ENCODE data around the gene THRA. TPM values are rescaled to one million over a fixed set of nuclear protein-coding genes. Genes with fewer than 3 reads are reported as not detected.

THRA gene
- polyA plus RNA-seq, 1 experiment, result 25.2 TPM

DNA sequence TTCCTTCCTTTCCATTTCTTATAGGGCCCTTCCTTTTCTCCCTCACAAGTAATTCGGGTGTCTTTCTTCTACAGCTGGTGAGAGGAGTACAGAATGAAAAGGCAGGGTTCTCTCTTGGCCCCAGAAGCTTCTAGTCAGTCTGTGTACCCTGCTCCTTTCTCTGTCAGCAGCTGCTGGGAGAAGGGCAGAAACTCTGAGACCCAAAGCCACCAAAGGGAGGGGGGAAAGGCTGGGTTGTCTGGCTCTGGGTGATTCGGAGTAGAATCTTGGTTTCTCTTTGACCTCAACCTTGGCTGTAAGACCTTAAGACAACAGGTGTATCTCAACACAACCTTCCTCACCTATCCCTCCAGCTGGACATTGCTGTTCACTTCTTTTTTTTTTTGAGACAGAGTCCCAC is 40.9 kb downstream of the THRA start:
- no peak for DNase-seq (ENCODE audit: low read depth, low spot score)
- POLR2A ChIA-PET, result interaction anchor here (0.8 kb wide), 1 partner anchor 17 kb away, joined by 3 read pairs; no protein-coding TSS in a partner anchor
- Histone ChIP-seq H3K27ac (ENCODE audit: low read depth, low read length) (no peak overlapping the region), H3K4me3 (ENCODE audit: low read depth, low read length) (no peak overlapping the region), H3K27me3 (ENCODE audit: control insufficient read depth, insufficient read depth, low read length) (no peaks in the 10 kb centered on the region), H3K9me3 (ENCODE audit: control insufficient read depth, insufficient read depth, low read length) (no peaks in the 10 kb centered on the region; the same call in 1 of the 2 replicates)
- CTCF ChIA-PET, result interaction anchor here (1.3 to 1.6 kb wide), 2 partner anchors 9 to 29 kb away, joined by 3 to 14 read pairs; no protein-coding TSS in a partner anchor
- TF ChIP-seq, protein P1, sequence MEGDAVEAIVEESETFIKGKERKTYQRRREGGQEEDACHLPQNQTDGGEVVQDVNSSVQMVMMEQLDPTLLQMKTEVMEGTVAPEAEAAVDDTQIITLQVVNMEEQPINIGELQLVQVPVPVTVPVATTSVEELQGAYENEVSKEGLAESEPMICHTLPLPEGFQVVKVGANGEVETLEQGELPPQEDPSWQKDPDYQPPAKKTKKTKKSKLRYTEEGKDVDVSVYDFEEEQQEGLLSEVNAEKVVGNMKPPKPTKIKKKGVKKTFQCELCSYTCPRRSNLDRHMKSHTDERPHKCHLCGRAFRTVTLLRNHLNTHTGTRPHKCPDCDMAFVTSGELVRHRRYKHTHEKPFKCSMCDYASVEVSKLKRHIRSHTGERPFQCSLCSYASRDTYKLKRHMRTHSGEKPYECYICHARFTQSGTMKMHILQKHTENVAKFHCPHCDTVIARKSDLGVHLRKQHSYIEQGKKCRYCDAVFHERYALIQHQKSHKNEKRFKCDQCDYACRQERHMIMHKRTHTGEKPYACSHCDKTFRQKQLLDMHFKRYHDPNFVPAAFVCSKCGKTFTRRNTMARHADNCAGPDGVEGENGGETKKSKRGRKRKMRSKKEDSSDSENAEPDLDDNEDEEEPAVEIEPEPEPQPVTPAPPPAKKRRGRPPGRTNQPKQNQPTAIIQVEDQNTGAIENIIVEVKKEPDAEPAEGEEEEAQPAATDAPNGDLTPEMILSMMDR (IDR thresholded peaks at IDR 0.05; ENCODE audit: low read depth, low read length), result no peak

DNA sequence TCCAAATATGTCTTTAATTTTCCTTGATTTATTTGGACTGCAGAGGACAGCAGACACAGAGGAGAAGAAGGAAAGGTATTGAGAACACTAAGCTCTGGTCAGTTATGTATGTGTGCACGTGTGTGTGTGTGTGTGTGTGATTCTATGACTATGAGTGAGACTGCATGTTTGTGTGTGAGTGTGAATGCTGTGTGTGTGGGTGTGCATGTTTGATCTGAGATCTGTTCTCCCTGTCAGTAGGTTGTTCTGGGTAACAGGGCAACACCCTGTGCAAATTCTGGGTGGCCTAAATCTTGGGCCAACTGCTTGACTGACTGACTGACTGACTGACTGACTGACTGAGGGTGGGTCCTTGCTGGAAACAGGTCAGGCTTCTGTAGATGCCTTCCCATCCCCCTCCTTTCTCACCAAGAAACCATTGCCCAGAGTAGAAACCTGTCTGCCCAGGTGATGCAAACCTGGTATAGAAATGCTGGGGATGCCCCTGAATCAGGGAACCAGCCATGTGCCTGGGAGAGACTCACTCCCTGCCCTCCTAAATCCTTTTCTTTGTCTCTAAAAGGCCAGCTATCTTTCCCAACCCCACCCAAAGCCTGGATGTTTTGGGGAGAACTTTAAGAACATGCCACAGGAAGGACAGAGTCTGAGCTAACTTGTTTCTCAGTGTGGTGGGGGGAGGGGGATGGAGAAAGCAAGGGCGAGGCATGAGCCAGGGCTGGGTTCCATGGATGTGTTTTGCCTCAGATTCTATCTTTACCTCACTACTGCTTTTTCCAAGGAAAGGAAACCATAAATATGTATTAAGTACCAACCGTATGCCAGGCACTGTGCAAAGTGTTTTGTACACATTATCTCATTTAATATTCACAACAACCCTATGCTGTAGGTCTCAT is 42.1 kb downstream of the THRA start:
- no peak for DNase-seq (ENCODE audit: low read depth, low spot score)
- Histone ChIP-seq H3K9me3 (ENCODE audit: control insufficient read depth, insufficient read depth, low read length) (no peaks in the 10 kb centered on the region; the same call in 1 of the 2 replicates), H3K4me3 (ENCODE audit: low read depth, low read length) (no peak overlapping the region), H3K27me3 (ENCODE audit: control insufficient read depth, insufficient read depth, low read length) (no peaks in the 10 kb centered on the region), H3K27ac (ENCODE audit: low read depth, low read length) (no peak overlapping the region)
- POLR2A ChIA-PET, result no interaction called here
- CTCF ChIA-PET, result no interaction called here
- TF ChIP-seq, protein P1 (IDR thresholded peaks at IDR 0.05; ENCODE audit: low read depth, low read length), result no peak

DNA sequence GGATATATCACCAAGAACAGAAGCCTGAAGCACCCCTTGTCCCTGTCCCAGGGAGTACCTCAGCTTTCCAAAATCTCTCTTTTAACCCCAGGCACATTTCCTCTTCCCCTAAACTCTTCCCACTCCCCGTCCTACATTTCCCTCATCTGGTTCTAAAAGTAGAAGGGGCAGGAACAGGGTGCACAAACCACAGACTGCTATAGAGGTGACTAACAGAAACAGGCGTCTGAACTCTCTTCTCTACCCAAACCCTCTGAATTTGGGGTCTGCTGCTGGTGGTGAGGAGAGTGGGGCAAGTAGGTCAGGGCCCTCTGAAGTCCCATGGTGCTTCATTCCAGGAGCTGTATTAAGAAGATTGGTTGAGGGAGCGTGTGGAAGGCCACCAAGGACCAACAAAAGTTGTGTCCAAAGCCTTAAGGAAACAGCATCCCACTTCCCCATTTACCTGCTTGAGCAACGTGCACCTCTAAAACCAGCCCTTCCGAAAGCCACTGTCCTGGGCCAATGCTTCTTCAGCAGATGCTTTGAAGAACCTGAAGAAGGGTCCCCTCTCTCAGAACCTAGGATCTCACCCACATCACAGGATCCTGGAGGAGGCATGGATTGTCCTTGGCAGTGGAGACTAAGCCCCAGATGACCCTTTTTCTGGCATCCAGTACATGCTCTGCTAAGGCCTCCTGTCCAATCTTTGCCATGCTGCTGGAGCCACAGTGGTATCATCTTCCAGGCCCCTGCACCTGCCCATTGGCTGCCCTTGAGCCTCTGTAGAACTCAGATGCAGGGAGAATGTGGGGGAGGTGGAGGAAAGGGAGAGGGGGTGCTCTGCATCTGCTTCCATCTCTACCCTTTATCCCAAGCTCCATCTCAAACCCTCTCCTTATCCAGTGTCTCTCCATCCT is 43.3 kb downstream of the THRA start:
- Histone ChIP-seq H3K4me3 (ENCODE audit: low read depth, low read length) (no peak overlapping the region), H3K27ac (ENCODE audit: low read depth, low read length) (peak overlapping the region; percentile 39), H3K9me3 (ENCODE audit: control insufficient read depth, insufficient read depth, low read length) (no peaks in the 10 kb centered on the region), H3K27me3 (ENCODE audit: control insufficient read depth, insufficient read depth, low read length) (no peaks in the 10 kb centered on the region)
- CTCF ChIA-PET, result interaction anchor here (1.1 to 1.6 kb wide), 2 partner anchors 16 to 31 kb away, joined by 3 to 10 read pairs; no protein-coding TSS in a partner anchor
- POLR2A ChIA-PET, result interaction anchor here (0.6 to 0.8 kb wide), 4 partner anchors 7 to 188 kb away, joined by 3 to 7 read pairs (median 4); no protein-coding TSS in a partner anchor
- DNase-seq (ENCODE audit: low read depth, low spot score), result no peak
- TF ChIP-seq, protein P1 (IDR thresholded peaks at IDR 0.05; ENCODE audit: low read depth, low read length), result no peak

- Histone ChIP-seq H3K27me3 (ENCODE audit: control insufficient read depth, insufficient read depth, low read length) (no peaks in the 10 kb centered on the region), H3K9me3 (ENCODE audit: control insufficient read depth, insufficient read depth, low read length) (no peaks in the 10 kb centered on the region), H3K4me3 (ENCODE audit: low read depth, low read length) (no peak overlapping the region), H3K27ac (ENCODE audit: low read depth, low read length) (peak overlapping the region; percentile 93)
- no peak for DNase-seq (ENCODE audit: low read depth, low spot score)
- TF ChIP-seq, protein P1 (IDR thresholded peaks at IDR 0.05; ENCODE audit: low read depth, low read length), result no peak
- POLR2A ChIA-PET, result interaction anchor here (0.6 to 0.8 kb wide), 4 partner anchors 8 to 187 kb away, joined by 3 to 7 read pairs (median 4); no protein-coding TSS in a partner anchor
- CTCF ChIA-PET, result interaction anchor here (1.1 to 1.6 kb wide), 2 partner anchors 16 to 32 kb away, joined by 3 to 10 read pairs; no protein-coding TSS in a partner anchor
These were observed 44.2 kb downstream of the THRA start for GRCh38 chr17:40106760-40107521.

Measured in AG04450 (cell line).